Keratinocyte (primary cell): Measurements from ENCODE around the gene GNG4.

Source experiments
- EZH2 ChIP-seq: IDR thresholded peaks from one replicate; pipeline ENCODE4 v1.6.1; 2012; ENCODE audit warnings: inconsistent platforms, mild to moderate bottlenecking, low read length, moderate library complexity
- TF ChIP-seq, protein P1 (sequence below), 3 experiments: IDR thresholded peaks in 1 of 3; conservative IDR thresholded peaks in 1 of 3; optimal IDR thresholded peaks in 1 of 3; 2 replicates in 2 of 3; 3 replicates in 1 of 3; pipeline versions ENCODE3 to v1.5.1; 2011; ENCODE audit warnings: low read length in 3 of 3, mild to moderate bottlenecking in 3 of 3, moderate library complexity in 2 of 3, control low read depth in 1 of 3, inconsistent platforms in 1 of 3; ENCODE audit not compliant: insufficient read depth in 2 of 3; ENCODE audit errors: extremely low read depth in 1 of 3

- TF ChIP-seq, protein P1, sequence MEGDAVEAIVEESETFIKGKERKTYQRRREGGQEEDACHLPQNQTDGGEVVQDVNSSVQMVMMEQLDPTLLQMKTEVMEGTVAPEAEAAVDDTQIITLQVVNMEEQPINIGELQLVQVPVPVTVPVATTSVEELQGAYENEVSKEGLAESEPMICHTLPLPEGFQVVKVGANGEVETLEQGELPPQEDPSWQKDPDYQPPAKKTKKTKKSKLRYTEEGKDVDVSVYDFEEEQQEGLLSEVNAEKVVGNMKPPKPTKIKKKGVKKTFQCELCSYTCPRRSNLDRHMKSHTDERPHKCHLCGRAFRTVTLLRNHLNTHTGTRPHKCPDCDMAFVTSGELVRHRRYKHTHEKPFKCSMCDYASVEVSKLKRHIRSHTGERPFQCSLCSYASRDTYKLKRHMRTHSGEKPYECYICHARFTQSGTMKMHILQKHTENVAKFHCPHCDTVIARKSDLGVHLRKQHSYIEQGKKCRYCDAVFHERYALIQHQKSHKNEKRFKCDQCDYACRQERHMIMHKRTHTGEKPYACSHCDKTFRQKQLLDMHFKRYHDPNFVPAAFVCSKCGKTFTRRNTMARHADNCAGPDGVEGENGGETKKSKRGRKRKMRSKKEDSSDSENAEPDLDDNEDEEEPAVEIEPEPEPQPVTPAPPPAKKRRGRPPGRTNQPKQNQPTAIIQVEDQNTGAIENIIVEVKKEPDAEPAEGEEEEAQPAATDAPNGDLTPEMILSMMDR (optimal IDR thresholded peaks at IDR 0.05 in 1 of 3, IDR thresholded peaks at IDR 0.05 in 1 of 3, conservative IDR thresholded peaks at IDR 0.05 in 1 of 3; ENCODE audit: extremely low read depth in 1 of 3, insufficient read depth in 2 of 3, low read length in 3 of 3) = no peak
- no peak for TF ChIP-seq EZH2
Observed at GRCh38 chr1:235588156-235588555, 61.4 kb downstream of the GNG4 start.
